Activated CD4-positive, CD25-positive, alpha-beta regulatory T cell (primary cell): ENCODE data around the gene PTCHD4.
"Not testable (repeated sequence)": the region's sequence is repeated elsewhere in the genome, so short reads cannot be mapped to it uniquely, and the experiment has no call there.

ENCODE experiments used
- DNase-seq, 4 experiments: peaks; one replicate each; lab custom pipeline; 2025; lab: John Stamatoyannopoulos, UW

PTCHD4 gene

DNA sequence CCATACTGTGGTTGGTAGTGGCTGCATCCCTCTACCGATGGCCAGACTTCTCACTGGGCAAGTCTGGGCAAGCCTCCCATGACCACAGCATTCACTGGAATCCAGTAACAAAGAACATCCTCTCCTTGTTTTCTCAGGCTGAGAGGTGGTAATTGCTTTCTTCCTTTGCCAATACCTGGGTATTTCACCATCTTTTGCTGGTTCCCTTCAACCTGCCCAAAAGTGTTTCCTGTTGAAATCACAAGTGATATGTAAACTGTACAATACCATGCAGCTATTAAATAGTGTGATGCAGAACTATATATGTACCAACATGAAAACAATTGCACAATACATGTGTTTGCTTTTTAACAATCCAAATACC is at the start of gene PTCHD4:
TSS of gene PTCHD4 (minus strand) at position 55 of the 364 bp plus-strand sequence. CDS start 42,240 bp downstream, outside the sequence.
- no peak for DNase-seq

GRCh38 chr6:48151142-48151541 is 40.1 kb upstream of the PTCHD4 start:
- no peak for DNase-seq

GRCh38 chr6:48150701-48151100 is 39.7 kb upstream of the PTCHD4 start:
- no peak for DNase-seq

DNA sequence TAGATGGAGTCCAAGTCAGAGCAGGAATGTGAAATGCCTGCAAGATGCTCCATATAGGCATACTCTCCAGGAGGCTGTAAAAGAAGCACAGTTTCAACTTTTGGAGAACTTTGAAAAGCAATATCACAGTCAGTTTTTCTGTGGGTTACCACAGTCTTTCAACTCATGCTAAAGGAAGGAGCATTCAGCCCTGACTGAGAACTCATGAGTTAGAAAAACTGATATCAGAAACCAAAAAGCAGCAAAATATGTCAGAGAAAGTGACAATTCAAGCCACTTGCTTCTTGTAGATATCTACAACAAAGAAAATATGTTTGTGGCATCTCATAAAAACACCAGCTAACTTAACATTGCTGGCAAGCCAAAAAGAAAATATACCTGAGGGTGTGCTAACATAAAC is 36.1 kb upstream of the PTCHD4 start:
- no peak for DNase-seq

DNA sequence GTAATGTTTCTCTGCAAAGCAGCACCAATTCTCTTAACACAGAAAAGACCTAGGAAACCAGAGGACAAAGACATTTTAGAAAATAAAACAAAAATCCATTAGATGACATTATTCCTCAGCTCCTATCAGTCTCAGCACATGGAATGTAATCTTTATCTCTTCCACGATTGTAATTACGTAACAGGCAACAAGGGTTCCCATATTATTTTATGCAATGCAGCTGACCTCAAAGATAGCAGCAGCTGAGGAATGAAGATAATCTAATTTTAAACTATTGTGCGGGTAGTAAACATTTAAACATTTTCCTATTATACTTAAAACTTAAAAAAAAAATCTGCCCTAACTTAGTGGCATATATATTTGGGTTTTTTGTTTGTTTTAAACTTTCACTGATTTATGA is 33.0 kb upstream of the PTCHD4 start:
- no peak for DNase-seq

DNA sequence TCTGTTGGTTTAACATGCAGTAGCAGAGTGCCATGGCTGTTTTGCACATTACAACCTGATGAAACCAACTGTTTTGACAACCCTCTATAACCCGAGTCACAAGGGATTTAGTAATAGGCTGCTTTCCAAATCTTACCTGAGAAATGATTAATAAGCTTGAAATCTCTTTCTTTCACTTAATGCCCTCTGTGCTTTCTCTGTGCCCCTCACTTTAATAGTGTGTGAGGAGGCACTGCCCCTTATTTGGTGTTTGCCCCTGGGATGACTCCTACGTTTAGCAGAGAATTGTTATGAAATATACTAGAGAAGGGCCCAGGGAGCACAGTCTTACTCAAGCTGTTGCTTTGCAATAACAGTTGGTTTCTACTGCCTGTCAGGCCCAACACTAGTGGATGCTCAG is 31.0 kb upstream of the PTCHD4 start:
- no peak for DNase-seq

DNA sequence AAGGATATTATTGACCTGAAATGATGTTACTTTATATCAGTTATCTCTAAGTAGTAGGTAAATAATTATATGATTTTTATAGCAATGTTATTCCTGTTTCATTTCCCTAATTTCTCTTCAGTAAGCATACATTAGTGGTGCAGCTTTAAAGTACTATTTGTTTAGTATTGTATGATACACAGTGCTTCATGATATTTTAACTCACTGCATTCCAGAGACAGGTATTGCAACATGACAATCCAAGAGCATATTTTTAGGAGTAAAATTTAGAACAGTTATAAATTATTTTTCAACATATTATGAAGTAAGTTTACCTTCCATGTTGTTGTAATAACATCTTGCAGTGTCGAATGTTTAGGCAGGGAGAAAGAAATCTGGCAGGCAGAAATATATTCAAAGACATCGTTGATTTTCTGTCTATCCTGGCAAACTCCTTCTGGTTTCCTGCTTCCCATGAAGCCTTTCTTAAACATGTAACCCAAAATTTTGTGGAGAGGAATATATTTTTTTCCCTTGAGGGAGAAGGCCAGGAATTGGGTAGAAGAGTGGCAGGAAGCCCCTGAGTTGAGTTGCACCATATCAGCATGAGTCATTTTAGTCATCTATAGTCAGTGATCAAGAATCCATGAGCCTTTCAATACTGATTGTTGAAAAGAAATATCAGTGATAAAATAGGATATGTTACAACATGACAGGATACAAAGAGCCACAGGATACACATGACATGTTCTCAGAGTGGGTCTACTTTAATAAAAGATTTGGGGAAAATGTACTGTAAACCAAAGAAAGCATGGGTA is 29.0 kb upstream of the PTCHD4 start:
- no peak for DNase-seq

- DNase-seq = no peak
Observed at GRCh38 chr6:48136856-48137255, 25.9 kb upstream of the PTCHD4 start.

GRCh38 chr6:48135323-48136084 is 24.5 kb upstream of the PTCHD4 start:
- no peak for DNase-seq

DNA sequence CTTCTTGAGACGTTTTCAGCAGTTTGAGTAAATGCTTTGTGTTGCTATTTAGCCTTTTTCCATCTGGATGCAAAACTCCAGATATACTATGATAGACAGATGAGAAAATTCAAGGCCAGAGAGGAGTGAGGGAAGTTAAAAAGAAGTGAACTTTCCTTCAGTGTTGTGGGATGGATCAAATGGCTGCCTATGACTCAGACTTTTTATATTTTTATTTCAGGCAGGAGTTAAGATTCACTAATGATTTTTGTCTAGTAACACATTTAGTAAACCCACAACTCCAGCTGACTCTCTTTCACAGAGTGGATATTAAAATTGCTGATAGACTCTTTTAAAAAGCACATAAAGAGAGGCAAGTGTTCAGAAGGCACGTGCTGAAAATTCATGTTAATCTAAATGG is 23.2 kb upstream of the PTCHD4 start:
- DNase-seq = no peak

DNA sequence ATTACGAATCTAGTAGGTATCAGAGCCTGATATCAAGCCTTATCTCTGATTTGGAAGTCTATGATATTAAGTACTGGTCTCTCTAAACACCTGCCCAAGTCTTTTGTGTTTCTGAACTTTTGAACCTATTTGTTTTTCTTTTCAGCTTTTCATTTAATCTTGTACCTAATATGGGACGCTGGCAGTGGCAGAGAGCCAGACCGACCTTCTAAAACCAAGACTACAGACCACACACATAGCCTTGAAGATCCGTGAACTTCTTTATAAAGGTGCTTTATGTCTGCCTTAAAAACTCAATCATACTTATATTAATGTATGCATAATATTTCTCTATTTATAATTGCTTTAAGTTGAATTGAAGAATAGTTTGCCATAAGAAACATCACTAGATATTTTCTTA is 12.6 kb upstream of the PTCHD4 start:
- DNase-seq = no peak

GRCh38 chr6:48121983-48122749 is 11.2 kb upstream of the PTCHD4 start:
- not testable (repeated sequence) for DNase-seq

DNA sequence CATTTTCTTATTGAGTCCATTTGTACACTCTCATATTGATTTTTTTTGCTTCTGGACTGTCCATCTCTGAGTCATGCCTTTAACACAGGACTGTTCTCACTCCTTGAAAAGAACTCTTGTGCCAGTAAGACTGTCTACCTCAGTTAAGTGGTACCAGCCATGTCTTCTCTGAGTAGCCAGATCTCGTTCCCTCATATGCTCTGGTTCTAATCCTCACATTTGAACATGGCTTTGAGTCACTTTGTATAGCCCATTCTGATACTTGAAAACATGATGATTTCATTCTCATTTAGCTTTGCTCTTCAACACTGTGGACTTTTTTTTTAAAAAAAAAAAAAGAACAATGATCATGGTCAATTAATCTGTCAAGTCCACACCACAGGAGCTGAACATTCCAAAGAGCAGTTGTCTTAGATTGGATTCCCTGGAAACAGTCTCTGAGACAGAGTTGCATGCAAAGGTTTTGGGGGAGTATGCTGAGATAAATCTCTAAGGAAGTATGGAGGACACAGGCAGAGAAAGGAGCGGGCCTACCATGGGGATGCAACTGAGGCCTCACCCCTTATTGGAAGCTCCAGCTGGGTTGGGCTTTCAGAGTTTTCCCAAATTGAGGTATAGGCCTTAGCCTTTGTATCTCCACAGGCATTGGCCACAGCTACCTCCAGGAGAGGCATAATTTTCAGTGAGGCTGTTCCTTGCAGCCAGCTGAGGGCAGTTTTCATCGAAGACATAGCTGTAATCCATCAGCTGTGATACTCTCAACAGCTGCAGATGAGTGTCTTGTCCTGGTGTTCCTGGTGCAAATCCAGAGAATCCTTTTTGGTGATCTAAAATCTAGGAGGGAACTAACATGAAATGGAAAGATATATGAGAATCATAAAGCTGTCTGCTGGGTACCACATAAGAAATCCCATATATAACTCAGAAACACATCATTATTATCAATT is 6.0 kb upstream of the PTCHD4 start:
- no peak for DNase-seq

DNA sequence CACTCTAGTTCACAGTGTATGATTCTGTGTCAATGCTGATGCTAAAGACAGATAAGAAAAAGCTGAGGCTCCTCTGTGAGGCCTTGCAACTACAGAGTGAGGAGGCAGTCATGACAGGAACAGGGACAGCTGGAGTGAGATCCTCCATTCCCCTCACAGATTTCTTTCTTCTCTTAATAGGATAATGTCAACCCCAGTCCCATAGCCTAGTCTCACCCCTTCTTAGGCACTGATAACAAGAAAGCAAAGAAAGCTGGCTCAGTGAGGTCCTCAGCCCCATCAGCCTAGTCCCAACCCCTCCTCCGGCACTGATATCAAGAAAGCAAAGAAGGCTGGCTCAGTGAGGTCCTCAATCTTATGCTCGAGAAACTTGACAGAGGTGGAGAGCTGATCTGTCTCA is 2.1 kb upstream of the PTCHD4 start:
- DNase-seq = no peak

GRCh38 chr6:48111575-48111974 is 578 bp upstream of the PTCHD4 start:
- no peak for DNase-seq

DNA sequence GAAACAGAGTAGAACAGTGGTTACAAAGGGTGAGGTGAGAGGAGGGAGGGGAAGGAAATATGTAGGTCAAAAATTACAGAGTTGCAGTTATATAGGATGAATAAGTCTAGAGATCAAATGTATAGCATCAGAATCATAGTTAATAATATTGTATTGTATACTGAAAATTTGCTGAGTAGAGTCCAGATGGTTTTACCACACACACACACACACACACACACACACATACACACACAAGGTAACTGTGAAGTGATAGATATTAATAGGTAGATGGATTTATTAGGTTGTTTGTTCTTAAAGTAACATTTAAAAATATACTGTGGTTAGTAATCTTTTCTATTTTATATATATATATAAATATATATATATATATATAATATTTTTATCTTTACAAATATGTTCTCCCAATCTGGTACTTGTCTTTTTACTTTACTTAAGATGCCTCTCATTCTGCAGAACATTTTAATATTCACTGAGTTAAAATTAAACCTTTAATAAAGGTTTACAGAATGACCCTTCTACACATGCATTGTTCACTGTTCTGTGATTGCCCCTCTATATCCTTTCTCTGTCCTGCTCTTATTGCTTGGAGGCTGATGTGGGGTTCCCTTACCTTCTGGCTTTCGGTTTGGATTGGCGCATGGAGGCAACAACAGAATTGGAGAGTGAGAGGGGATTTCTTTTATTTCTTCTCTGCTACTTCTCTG is 408 bp downstream of the PTCHD4 start:
- DNase-seq = no peak

- no peak for DNase-seq
Observed at GRCh38 chr6:48109944-48110343, 1.1 kb downstream of the PTCHD4 start.

DNA sequence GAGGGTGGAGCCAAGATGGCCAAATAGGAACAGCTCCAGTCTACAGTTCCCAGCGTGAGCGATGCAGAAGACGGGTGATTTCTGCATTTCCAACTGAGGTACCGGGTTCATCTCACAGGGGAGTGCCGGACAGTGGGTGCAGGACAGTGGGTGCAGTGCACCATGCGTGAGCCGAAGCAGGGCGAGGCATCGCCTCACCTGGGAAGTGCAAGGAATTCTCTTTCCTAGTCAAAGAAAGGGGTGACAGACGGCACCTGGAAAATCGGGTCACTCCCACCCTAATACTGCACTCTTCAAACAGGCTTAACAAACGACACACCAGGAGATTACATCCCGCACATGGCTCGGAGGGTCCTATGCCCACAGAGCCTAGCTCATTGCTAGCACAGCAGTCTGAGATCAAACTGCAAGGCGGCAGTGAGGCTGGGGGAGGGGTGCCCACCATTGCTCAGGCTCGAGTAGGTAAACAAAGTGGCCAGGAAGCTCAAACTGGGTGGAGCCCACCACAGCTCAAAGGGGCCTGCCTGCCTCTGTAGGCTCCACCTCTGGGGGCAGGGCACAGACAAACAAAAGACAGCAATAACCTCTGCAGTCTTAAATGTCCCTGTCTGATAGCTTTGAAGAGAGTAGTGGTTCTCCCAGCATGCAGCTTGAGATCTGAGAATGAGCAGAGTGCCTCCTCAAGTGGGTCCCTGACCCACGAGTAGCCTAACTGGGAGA is 8.4 kb downstream of the PTCHD4 start:
- not testable (repeated sequence) for DNase-seq

- DNase-seq = no peak
Observed at GRCh38 chr6:48101290-48101689, 9.7 kb downstream of the PTCHD4 start.

- no peak for DNase-seq
Observed at GRCh38 chr6:48100588-48100895, 10.5 kb downstream of the PTCHD4 start.
